AG08396 (cell line): ENCODE data around the gene LTB4R2.
"Not testable (repeated sequence)": the region's sequence is repeated elsewhere in the genome, so short reads cannot be mapped to it uniquely, and the experiment has no call there.

Source experiments
- DNase-seq: peaks from one replicate; pipeline ENCODE4 v3.0.0; 2012; ENCODE audit warnings: low spot score, mixed read lengths

The LTB4R2 gene

DNA sequence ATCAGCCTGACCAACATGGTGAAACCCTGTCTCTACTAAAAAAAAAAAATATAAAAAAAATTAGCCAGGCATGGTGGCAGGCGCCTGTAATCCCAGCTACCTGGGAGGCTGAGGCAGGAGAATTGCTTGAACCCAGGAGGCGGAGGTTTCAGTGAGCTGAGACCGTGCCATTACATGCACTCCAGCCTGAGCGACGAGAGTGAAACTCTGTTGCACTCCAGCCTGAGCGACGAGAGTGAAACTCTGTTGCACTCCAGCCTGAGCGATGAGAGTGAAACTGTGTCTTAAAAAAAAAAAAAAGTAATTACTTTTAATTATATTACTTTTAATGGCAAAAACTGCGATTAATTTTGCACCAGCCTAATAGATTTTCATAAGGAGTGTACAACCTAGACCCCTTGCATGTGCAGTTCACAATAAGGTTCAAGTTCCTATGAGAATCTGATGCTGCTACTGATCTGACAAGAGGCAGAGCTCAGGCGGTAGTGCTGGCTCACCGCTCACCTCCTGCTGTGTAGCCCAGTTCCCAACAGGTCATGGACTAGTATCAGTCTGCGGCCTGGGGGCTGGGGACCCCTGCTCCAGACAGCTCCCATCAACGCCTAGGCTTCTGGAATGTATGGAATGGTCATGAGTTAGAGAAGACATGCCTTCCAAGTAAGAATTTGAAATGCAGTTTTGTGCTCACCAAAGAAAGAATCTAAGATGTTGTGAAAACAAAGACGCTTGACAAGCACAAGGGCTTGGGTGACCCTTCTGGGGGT is 11.5 kb downstream of the LTB4R2 start:
- no peak for DNase-seq

DNA sequence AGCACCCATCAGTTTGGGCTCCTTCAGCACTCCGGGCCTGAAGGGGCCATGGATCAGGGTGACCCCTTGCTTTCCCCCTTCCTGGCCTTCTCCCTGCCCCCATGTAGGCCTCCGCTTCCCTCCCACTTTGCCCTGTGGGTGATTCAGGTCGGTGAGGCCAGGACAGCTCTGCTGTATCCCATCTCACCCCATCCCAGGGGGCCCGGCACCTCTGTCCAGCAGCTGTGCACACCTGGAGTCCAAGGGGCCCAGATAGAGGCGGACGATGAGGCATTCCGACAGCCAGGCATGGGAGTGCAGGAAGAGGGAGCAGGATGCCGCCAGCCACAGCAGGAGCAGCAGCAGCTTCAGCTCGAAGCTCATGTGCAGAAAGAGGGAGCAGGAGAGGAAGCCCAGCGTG is 12.7 kb downstream of the LTB4R2 start:
- no peak for DNase-seq

DNA sequence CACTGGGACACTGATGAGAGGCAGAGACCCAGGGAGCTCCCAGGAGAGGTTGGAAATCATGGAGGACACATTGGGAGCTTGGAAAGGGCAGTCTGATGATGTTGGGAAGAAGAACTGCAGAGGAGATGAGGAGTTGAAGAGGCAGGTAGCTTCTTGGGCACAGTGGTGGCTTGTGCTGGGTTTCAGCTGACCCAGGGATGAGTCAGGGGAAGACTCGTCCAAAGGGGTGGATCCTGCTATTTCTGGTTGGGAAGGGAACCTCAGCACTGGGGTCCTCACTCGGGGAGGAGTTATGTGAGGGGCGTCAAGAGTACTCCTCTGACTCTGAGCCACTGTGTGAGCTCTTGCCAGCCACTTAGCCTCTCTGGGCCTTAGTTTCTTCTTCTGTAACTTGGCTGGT is 13.4 kb downstream of the LTB4R2 start:
- DNase-seq, result no peak

DNA sequence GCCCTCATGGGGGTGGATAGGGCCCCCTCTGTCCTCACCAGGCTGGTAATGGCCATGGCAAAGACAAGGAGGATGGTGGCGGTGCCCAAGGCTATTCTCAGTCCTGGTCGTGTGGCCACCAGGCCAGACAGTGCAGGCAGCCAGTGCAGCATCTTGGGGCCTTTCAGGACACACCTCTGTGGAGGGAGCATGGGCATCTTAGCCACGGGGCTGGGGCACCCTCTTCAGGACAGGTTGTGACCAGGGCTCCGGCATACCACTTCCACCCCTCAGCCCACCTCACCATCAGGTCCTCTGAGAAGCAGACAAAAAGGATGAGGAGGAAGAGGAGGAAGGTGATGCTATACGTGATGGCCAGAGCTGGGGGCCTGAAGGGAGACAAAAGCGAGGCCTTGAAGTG is 14.1 kb downstream of the LTB4R2 start:
- DNase-seq, result no peak

DNA sequence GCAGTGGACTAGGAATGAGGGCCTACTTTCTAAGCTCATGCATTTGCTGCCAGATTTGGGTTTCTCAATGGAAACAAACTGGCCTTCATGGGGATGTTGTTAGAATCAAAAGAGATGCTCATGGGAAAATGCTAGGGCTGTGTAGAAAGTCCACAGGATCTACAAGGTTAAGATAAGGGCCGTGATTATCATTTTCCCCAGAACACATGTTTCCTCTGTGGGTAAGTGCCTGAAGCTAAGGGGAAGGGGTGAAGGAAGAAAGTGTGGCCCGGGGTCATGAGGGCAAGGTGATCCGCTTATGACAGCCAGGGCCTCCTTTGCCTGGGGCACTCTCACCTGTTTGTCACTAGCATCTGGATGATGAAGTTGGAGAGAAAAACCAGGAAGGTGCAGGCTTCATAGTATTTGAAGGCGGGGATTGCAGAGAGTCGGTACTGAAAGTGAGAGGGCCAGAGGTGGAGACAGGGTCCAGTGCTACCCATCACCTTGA is 15.1 kb downstream of the LTB4R2 start:
- DNase-seq, result no peak

DNA sequence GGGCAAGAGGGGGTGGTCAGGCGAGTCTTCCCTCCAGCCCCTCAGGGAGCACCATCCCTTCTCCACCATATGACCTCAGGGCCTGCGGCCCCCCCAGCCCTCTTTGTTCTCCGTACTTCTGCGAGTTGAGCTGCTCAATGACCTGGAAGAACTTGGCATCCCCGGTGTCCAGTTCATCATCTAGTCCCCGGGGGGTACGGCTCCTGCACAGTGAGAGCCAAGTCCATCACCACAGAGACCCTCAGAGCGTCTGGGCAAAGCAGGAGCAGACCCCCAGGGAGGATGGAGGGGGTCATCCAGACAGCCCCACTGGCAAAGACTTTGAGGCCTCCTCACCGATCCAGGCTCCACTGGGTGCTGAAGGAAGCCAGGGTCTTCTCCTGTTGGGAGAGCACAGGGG is 16.0 kb downstream of the LTB4R2 start:
- DNase-seq, result no peak

DNA sequence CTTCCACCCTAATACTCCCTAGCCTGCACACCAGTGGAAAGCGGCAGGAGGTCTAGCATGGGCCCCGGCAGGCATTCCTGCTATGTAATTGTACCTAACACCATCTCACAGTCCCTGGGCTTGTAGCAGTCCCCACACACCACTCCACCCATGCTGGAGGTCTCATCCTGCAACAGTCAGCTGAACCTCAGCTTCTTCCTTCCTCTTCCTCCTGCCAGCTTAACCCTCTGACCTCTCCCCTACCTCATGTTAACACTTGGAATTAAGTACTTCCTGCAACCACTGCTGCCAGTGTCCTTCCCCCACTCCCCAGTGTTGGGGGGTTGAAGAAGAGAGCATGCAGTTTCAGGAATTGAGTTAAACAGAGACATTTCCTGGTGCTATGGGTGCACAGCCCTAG is 17.4 kb downstream of the LTB4R2 start:
- no peak for DNase-seq

DNA sequence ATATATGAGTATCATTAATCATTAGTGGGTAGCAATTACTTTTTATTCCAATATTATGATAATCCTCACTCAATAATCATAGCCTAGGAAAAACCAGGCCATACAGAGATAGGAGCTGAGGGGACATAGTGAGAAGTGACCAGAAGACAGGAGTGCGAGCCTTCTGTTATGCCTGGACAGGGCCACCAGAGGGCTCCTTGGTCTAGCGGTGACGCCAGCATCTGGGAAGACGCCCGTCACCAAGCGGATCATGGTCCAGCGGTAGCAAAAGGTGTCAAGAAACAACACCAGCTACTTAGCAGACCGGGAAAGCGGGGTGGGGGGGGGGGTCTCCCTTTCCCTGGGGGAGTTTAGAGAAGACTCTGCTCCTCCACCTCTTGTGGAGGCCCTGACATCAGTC is 18.0 kb downstream of the LTB4R2 start:
- DNase-seq, result not testable (repeated sequence)

DNA sequence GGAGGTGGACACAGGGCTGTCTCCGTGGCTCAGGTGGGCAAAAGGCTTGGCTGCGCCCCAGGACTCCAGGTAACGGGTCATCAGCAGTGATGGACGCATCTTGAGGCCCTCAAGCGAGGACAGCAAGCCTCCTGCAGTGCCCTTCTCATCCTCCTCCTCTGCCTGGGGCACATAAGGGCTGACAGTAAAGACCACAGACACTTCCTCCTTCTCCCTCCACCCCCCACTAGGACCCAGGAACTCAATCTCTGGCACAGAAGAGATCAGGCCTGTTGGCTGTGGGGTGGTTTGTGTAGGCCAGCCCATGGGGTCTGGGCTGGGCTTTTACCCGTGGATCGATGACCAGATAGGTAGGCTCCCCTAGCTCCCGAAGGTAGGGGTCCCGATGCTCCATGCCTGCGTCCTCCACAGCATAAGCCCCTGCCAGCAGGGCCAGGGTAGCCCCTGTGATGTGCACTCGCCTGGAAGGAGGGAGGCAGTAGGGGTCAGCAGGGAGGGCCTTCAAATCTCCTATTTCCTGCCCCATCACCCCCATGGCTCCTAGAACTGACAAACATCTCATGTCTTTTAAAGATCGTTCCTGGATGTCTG is 19.2 kb downstream of the LTB4R2 start:
- no peak for DNase-seq

DNA sequence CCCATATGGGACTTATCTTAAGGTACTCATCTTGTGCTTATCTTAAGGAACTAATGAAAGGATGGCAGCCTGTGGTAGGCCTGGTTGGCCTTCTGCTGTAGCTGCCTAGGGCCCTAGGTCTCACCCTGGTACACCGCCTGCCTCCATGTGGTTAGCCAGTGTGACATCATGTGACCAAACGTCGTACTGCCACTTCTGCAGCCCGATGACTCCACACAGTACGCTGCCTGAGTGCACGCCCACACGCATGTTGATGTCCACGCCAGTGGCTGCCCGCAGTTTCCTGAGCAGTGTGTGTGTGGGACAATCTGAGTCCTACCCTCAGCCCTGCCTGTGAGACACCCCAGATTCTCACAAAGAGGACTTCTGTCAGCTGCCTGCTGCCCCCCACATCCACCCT is 19.8 kb downstream of the LTB4R2 start:
- no peak for DNase-seq

DNA sequence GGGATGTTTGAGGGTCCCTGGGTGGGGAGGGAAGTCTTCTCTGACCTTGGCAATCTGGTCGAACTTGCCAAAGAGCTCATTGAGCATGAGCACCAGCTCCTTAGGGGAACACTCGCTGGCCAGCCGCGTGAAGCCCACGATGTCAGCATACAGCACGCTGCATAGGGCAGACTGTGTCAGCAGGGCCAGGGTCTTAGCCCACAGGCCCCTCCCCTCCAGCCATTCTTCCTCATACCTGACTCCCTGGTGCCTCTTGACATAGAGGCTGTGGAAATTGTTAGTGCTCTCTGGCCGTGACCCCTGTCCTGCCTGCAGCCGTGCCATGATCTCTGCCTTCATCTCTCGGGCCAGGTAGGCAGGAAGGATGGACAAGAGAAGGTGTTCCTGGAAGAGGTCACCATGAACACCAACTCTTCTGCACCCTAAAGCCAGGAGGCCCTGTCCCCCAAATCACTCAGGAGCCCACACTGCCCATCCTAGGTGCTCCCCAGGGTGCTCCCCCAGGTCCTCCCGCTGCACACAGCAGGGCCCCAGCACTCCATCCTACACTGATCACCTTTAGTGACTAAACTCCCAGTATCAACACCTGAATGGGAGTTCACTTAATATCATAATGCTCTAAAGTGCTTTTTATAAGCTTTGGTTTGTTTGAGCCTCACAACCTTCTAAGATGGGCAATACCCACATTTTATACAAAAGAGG is 21.2 kb downstream of the LTB4R2 start:
- DNase-seq, result no peak

DNA sequence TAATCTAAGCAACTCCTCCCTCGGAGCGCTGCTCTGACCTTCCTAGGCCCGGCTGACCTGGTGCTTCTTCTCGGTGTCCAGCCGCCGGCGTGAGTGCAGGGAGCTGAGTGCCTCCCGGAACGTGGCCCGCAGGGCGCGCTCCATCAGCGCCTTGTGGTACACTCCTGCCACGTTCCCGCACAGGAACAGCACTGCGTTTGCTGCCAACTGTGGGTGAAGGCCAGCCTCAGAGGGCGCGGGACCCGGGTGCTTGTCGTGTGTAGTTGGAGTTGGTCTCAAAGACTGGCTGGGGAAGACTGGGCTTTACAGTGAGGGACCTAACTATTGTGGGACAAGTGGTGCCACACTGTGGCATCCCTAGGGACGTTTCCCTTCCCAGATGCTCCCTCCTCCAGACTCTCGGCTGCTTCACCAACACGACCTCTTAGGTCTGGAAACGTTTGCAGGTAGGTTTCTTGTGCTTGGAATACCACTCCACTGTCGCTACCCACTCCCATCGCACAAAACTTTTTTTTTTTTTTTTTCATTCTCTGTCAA is 21.9 kb downstream of the LTB4R2 start:
- no peak for DNase-seq

DNA sequence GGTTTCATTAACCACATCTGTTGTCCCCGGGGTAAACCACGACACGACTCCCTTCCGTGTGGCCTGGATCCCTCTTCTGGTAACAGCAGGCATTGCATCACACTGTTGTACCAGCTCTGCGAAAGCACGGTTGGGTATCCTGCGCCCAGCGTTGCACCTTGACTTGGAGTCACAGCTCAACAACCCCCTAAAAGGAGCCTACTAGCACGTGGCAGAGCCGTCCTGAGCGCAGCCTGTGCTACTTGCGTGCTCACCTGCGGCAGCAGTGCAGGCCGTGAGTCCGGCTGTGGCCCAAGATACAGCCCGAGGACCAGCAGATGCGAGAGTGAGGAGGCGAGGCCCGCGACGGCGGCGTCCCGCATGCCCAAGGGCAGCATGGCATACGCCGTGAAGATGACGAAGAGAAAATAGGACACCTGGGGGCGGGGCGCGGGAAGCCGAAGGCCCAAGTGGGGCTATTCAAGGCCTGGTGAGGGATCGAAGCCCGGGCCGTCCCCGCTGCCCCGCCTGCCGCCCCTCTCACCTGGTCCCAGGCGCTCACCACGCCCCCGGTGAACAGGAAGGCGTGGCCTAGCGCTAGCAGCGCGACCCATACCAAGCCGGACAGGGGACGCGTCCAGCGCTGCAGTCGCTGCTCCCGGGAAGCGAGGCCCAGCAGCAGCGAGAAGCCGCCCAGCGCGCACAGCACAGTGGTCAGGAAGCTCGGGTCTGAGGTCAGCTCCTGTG is 22.5 kb downstream of the LTB4R2 start:
- DNase-seq, result peak; percentile 87

DNA sequence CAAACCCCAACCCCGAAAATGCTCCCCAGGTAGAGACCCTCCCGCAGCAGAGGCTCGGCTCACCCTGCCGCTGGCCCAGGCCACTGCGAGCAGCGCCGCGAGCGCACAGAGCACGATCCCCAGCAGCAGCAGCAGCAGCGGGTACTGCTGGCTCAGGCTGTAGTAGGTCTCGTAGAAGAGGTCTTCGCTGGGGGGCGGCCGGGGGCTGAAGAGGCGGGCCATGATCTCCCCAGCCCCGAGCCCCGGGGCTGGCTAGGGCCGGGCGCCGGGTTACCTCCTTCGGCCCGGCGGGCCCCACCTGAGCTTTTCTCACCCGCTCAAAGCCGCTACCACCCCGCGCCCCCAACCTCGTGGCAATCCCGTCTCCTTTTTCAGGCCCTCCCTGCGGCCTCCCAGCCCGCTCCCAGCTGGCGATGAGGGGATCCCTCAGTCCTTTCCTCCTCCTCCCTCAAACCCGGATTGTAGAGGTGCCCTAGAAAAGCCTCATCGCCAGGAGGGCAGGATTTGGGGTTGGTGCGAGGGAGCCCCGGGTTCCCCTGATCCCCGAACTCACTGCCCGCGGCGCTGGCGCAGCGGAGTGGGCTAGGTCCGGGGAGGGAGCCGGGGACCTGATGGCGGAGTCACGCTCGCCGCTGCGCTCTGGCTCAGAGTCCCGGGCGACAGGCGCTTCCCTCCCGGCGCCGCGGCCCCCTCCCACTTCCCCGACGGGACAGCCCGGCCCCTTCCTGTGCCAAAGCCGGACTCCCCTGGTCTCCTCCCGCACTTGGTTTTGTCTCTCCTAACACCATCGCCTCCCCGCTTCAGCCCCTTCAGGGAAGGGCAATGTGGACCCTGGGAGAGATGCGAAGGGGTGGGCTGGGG is 24.7 kb downstream of the LTB4R2 start, which contains the start of gene ADCY4:
ADCY4 (minus strand) TSS at position 641 of the 861 bp plus-strand sequence; CDS start at position 222, 419 bp downstream.
- no peak for DNase-seq

DNA sequence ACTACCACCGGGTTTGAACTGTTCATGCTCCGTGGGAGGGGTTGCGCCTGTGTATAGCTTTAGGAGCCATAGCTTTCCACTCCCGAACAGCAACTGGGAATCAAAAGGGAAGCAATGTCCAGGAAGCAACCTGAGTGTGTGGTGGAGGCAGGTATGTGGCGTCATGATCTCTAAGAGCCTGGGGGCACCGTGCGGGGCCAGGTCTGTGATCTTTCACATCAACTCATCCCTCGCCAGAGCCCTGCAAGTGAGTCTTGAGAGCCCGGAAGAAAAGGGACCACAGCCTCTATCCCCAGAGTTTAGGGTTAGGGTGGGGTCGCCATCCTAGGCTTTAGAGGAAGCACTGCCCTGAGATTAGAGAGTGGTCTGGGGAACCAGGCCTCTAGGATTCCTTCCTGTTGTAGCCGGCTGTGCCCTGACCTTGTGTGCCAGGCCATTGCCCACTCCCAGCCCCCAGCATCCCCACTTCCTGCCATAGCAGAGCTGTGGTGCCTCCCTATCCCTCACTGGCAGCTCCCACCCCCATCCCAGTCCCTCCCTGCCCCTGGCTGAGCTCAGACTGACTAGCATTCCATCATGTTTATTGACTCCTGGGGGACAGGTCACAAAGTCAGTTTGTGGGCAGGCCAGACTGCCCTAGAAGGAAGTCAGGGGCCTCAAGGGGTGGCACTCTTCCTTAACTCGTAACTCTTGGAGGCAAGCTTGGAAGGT is 25.7 kb downstream of the LTB4R2 start:
- no peak for DNase-seq

DNA sequence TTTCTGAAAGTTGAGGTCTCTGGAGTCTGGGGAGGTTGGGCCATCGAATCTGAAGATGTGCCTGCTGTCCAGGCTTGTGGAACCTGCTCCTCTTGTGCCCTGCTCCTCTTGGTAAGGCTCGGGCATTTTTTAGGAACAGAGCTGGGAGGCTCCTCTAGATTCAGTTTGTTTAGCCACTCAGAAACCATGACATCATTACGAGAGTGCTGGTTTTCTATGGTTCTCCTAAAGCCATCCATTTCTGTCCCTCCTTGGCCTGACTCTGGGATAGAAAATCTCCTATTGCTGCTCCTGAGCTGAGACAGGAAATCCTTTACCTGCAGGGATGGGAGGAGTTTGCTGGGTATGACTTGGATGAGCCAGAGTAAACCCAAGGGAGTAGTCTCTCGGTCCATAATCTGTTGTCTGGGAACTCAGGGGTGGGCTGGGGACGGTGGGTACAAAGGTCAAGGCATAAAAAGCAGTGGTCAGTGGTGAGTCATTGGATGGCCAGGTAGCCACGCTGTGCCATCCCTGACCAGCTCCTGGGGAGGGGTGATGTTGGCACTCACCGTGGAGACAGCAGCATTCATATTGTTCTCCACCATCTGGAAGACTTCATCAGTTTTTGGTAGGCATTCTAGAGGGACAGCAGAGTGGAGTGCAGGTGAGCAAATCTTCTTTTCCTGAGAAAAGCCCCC is 27.3 kb downstream of the LTB4R2 start:
- no peak for DNase-seq

DNA sequence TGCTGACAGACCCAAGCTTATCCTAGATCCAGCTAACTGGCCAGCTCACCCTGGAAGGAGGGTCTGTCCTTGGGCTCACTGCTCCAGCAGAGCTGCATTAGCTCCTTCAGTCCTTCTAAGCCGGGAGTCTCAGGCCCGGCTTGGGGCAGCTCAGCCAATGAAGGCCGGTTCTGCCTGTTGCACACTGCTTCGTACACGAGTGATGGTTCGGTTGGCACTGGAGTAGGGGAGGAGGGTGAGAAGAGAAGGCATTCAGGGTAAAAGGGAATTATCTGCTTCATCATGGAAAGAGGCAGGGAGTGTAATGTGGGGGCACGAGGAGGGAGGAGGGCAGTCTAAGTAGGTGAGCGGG is 27.9 kb downstream of the LTB4R2 start:
- DNase-seq, result no peak

DNA sequence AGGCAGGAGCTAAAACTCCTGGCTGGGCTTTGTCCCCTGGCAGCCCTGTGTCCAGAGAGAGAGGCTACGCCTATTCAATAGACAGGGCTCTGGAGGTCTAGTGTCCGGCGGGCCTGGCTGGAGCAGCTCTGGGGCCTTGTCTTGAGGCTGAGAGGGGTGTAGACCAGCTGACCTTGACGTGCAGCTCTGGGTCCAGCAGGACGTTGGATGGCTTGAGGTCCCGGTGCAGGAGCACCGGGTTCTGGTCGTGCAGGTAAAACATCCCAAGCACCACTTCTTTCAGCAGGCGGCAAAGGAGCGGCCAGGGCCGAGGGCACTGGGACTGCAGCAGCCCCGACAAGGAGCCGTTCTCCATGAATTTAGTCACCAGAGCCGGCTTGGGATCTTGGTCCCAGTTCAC is 28.9 kb downstream of the LTB4R2 start:
- DNase-seq, result no peak

DNA sequence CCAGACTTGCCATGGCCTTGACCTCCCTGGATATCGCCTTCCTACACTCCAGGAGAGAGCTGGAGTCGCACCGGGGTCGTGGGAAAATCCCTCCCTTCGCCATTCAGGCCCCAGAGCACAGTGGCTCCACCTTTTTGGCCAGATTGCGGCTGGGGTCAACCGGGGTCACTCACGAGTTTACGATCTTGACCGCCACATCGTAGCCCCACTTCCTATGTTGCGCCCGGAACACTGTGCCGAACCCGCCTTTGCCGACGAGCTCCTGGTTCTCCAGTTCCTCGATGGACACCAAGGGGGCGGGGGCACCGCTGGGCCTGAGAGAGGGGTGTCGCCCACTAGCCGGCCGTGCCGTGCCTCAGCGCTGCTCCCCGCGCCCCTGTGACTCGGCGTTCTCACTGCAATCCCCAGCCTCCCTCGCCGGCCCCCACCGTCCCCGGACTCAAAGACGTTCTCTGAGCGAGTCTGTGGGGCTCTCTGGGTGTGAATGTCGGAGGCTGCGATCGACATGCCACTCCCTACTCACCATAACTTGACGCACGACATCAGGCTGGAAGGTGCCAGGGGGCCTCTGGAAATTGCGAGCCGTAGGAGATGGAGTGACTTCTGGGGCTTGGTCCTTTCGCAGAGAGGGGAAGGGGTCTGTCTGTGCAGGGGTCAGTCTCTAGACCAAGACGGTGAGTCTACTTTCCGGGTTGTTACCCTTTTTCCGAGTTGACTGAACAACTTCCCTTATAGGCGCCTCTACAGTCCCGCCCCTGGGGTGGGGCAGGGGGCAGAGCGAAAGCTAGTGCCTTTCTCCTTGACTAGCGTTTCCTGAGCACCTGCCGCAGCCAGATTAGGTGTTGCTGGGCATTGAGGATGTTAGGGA is 29.6 kb downstream of the LTB4R2 start, which contains the start of gene RIPK3:
RIPK3 (minus strand) TSS at position 708 of the 868 bp plus-strand sequence; CDS start at position 543, 165 bp downstream.
- no peak for DNase-seq
